Hindlimb muscle (tissue), 1 donor: Measurements from ENCODE around the gene XPNPEP3. TPM values are rescaled to one million over a fixed set of nuclear protein-coding genes. Genes with fewer than 3 reads are reported as not detected.

Experiments used
- polyA plus RNA-seq: library from polyadenylated mRNA; unstranded; fragments of 120-200 nt; gene quantifications from one replicate; pipeline ENCODE4 v1.2.1, GENCODE V29; 2013; ENCODE audit not compliant: insufficient read length

Gene XPNPEP3
- polyA plus RNA-seq, 1 donor, result 15.9 TPM

Other genes starting within 250 kb of the XPNPEP3 start
- 35.9 TPM for gene MRTFA, start 220.4 kb upstream of the XPNPEP3 start, polyA plus RNA-seq
- gene MCHR1, start 177.7 kb upstream of the XPNPEP3 start, polyA plus RNA-seq, result 0.21 TPM
- gene SLC25A17, start 37.8 kb upstream of the XPNPEP3 start, polyA plus RNA-seq, result 20.3 TPM
- 462 TPM for gene ST13, start 509 bp upstream of the XPNPEP3 start, polyA plus RNA-seq
- 0.40 TPM for gene DNAJB7, start 5.0 kb downstream of the XPNPEP3 start, polyA plus RNA-seq
- 59.5 TPM for gene RBX1, start 94.2 kb downstream of the XPNPEP3 start, polyA plus RNA-seq
- 41.2 TPM for gene EP300, start 235.4 kb downstream of the XPNPEP3 start, polyA plus RNA-seq